SK-N-SH (cell line): ENCODE results near the gene TYROBP. TPM values are rescaled to one million over a fixed set of nuclear protein-coding genes. Genes with fewer than 3 reads are reported as not detected.
A peak's percentile ranks its signal among the peaks of the same experiment; 100 is the strongest.

Experiments
- CTCF ChIA-PET: fragments of 300-600, 350-600 bp; formaldehyde crosslinking; extraction: SDS; loops from one replicate; lab custom pipeline; 2021; lab: Yijun Ruan, JAX
- POLR2A ChIA-PET: fragments of 350-600 bp; sonication (Branson Sonifier 250); formaldehyde crosslinking; extraction: SDS; loops from one replicate; lab custom pipeline; 2020; ENCODE audit warnings: antibody characterized with exemption, inconsistent platforms; lab: Yijun Ruan, JAX
- DNase-seq: peaks from one replicate; pipeline ENCODE4 v3.0.0; 2012
- H2AFZ ChIP-seq: fragments of 200-600 bp; sonication (generic); 2 replicates; pipeline ENCODE4 v1.8.1; 2016; ENCODE audit warnings: antibody characterized with exemption, mild to moderate bottlenecking, low read depth
- H3F3A ChIP-seq: fragments of 200-600 bp; sonication (generic); replicated peaks from 2 replicates; pipeline ENCODE3; 2016; ENCODE audit warnings: antibody characterized with exemption, mild to moderate bottlenecking; ENCODE audit not compliant: insufficient read depth
- H3K27ac ChIP-seq, 2 experiments: fragments of 200-500 bp in 1 of 2; fragments of 200-600 bp in 1 of 2; sonication (Bioruptor generic) in 1 of 2; sonication (generic), shearing (Covaris generic) in 1 of 2; 2 replicates each; pipeline versions ENCODE4 v1.5.1 to v1.6.1; 2014 to 2016; ENCODE audit warnings: low read depth in 2 of 2, inconsistent platforms in 1 of 2, low read length in 1 of 2, mild to moderate bottlenecking in 1 of 2, mixed read lengths in 1 of 2
- H3K27me3 ChIP-seq: fragments of 200-600 bp; sonication (generic), shearing (Covaris generic); 2 replicates; pipeline ENCODE4 v1.6.1; 2016; ENCODE audit warnings: mixed run types; ENCODE audit not compliant: insufficient read depth
- H3K36me3 ChIP-seq, 2 experiments: fragments of 200-500 bp in 1 of 2; fragments of 200-600 bp in 1 of 2; sonication (Bioruptor generic) in 1 of 2; sonication (generic) in 1 of 2; replicated peaks in 1 of 2; 2 replicates each; pipeline versions ENCODE3 to v1.5.1; 2014 to 2016; ENCODE audit warnings: low read length in 1 of 2, mild to moderate bottlenecking in 1 of 2; ENCODE audit not compliant: insufficient read depth in 2 of 2, control insufficient read depth in 1 of 2
- H3K4me1 ChIP-seq, 2 experiments: fragments of 200-500 bp in 1 of 2; fragments of 200-600 bp in 1 of 2; sonication (Bioruptor generic) in 1 of 2; sonication (generic), shearing (Covaris generic) in 1 of 2; 2 replicates each; pipeline versions ENCODE4 v1.5.1 to v1.6.1; 2014 to 2016; ENCODE audit warnings: low read depth in 1 of 2, low read length in 1 of 2, mixed run types in 1 of 2; ENCODE audit not compliant: insufficient read depth in 2 of 2, control insufficient read depth in 1 of 2
- H3K4me2 ChIP-seq: fragments of 200-600 bp; sonication (generic), shearing (Covaris generic); 2 replicates; pipeline ENCODE4 v1.6.1; 2017; ENCODE audit warnings: mixed run types
- H3K4me3 ChIP-seq, 2 experiments: fragments of 200-500 bp in 1 of 2; fragments of 200-600 bp in 1 of 2; sonication (Bioruptor generic) in 1 of 2; sonication (generic), shearing (Covaris generic) in 1 of 2; 2 replicates each; pipeline versions ENCODE4 v1.5.1 to v1.8.1; 2014 to 2016; ENCODE audit warnings: low read depth in 2 of 2, inconsistent platforms in 1 of 2, low read length in 1 of 2, mild to moderate bottlenecking in 1 of 2, mixed read lengths in 1 of 2, moderate library complexity in 1 of 2
- H3K79me2 ChIP-seq: fragments of 200-600 bp; sonication (generic); 2 replicates; pipeline ENCODE4 v1.8.1; 2017; ENCODE audit warnings: mild to moderate bottlenecking; ENCODE audit not compliant: insufficient read depth
- H3K9ac ChIP-seq: fragments of 200-600 bp; sonication (generic); 2 replicates; pipeline ENCODE4 v1.6.1; 2017; ENCODE audit warnings: mixed run types
- H3K9me2 ChIP-seq: fragments of 200-600 bp; sonication (generic); 2 replicates; pipeline ENCODE4 v1.6.1; 2017; ENCODE audit warnings: mixed run types
- H3K9me3 ChIP-seq: fragments of 200-600 bp; sonication (generic); 2 replicates; pipeline ENCODE4 v1.6.1; 2017; ENCODE audit warnings: mixed run types, mild to moderate bottlenecking, moderate library complexity
- H4K20me1 ChIP-seq: fragments of 200-600 bp; sonication (generic); 2 replicates; pipeline ENCODE4 v1.6.1; 2017; ENCODE audit warnings: mild to moderate bottlenecking, mixed run types; ENCODE audit not compliant: insufficient read depth
- FOSL2 ChIP-seq: IDR thresholded peaks from 2 replicates; pipeline ENCODE4 v1.4.0; 2012; ENCODE audit warnings: low read depth, mild to moderate bottlenecking, moderate library complexity, borderline replicate concordance
- FOXJ3 ChIP-seq: sonication (generic); formaldehyde crosslinking; IDR thresholded peaks from 2 replicates; pipeline ENCODE4 v1.5.1; 2020; ENCODE audit warnings: mild to moderate bottlenecking, missing genetic modification reagents
- GABPA ChIP-seq: IDR thresholded peaks from 2 replicates; pipeline ENCODE4 v1.4.0; 2012; ENCODE audit warnings: low read depth, mild to moderate bottlenecking
- GATA2 ChIP-seq: sonication (generic); formaldehyde crosslinking; IDR thresholded peaks from 2 replicates; pipeline ENCODE4 v1.5.0; 2020; ENCODE audit warnings: mild to moderate bottlenecking, missing genetic modification reagents
- MEF2A ChIP-seq: IDR thresholded peaks from 2 replicates; pipeline ENCODE4 v1.4.0; 2012; ENCODE audit warnings: low read depth, borderline replicate concordance
- MXI1 ChIP-seq: IDR thresholded peaks from 2 replicates; pipeline ENCODE4 v1.6.1; 2012; ENCODE audit warnings: mild to moderate bottlenecking, low read depth, low read length, improper control_type of control experiment
- NRF1 ChIP-seq: IDR thresholded peaks from 2 replicates; pipeline ENCODE4 v1.6.1; 2012; ENCODE audit warnings: low read depth, mild to moderate bottlenecking, low read length
- RAD21 ChIP-seq: IDR thresholded peaks from 2 replicates; pipeline ENCODE4 v1.6.1; 2012; ENCODE audit warnings: mild to moderate bottlenecking, low read length
- SIN3A ChIP-seq: IDR thresholded peaks from 2 replicates; pipeline ENCODE4 v1.6.1; 2012; ENCODE audit warnings: low read depth, mild to moderate bottlenecking, low read length, moderate library complexity, borderline replicate concordance
- SMC3 ChIP-seq: IDR thresholded peaks from 2 replicates; pipeline ENCODE4 v1.6.1; 2012; ENCODE audit warnings: low read depth, low read length, improper control_type of control experiment
- TEAD4 ChIP-seq: IDR thresholded peaks from 2 replicates; pipeline ENCODE4 v1.4.0; 2012; ENCODE audit warnings: mild to moderate bottlenecking, borderline replicate concordance; ENCODE audit not compliant: insufficient read depth
- YY1 ChIP-seq: IDR thresholded peaks from 2 replicates; pipeline ENCODE4 v1.4.0; 2012; ENCODE audit warnings: low read depth, mild to moderate bottlenecking
- WGBS: methylation state at CpG from one replicate; pipeline ENCODE4 v1.1.6; 2017; ENCODE audit warnings: low lambda C conversion rate; 5-methylcytosine and 5-hydroxymethylcytosine counted together
- polyA plus RNA-seq, 3 experiments: library from polyadenylated mRNA; depleted of rRNA; stranded (reverse); fragments of >200 nt; gene quantifications; 2 replicates each; pipeline ENCODE4 v1.2.3, GENCODE V29; 2012
- TF ChIP-seq, protein P1 (sequence below): fragments of 150-350 bp; IDR thresholded peaks from 2 replicates; pipeline ENCODE4 v1.6.1; 2016; ENCODE audit warnings: mild to moderate bottlenecking, low read depth, low read length
- TF ChIP-seq, protein P2 (sequence below): IDR thresholded peaks from 2 replicates; pipeline ENCODE4 v1.6.1; 2012; ENCODE audit warnings: mild to moderate bottlenecking, low read depth, low read length, moderate library complexity
- TF ChIP-seq, protein P3 (sequence below): fragments of 200-600 bp; sonication (generic); IDR thresholded peaks from 2 replicates; pipeline ENCODE4 v1.6.1; 2017; ENCODE audit warnings: antibody characterized with exemption, mild to moderate bottlenecking, moderate library complexity
- TF ChIP-seq, protein P4 (sequence below): IDR thresholded peaks from 2 replicates; pipeline ENCODE4 v1.4.0; 2012; ENCODE audit warnings: low read depth
- TF ChIP-seq, protein P5 (sequence below): IDR thresholded peaks from 2 replicates; pipeline ENCODE4 v1.4.0; 2012; ENCODE audit warnings: low read depth, borderline replicate concordance
- TF ChIP-seq, protein P6 (sequence below): IDR thresholded peaks from 2 replicates; pipeline ENCODE4; 2012

Gene TYROBP
- polyA plus RNA-seq, 1 of the 3 experiments (the other 2 are of a cell fraction), result not detected

DNA sequence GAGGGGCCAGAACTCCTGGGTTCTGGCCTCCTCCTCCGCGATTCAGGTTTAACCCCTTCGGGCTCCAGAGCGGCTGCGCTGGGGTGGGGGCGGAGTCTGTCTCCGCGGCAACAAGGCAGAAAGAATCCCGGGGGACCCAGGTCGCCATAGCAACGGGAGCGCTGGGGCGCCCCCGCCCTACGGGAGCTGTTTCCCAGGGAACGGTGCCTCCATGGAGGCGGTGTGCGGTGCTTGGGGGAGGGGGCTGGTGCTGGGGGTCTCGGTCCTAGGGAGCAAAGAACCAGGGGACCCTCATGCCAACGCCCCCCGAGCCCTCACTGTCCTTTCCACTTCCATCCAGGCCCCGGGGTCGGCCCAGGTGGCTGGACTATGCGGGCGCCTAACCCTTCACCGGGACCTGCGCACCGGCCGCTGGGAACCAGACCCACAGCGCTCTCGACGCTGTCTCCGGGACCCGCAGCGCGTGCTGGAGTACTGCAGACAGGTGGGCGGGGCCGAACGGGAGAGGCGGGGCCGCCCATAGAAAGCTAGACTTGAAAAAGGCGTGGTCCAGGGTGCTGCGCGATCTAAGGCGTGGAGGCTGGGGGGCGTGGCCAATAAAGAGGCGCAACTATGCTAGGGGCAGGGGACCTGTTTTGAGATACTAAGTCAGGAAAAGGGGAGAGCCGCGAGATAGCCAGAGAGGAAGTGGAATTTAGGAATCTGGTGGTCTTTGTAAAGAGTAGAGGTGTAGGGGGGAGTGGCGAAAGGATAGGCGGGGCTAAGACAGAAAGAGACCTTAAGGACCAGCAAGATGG is 38.6 kb downstream of the TYROBP start:
- H3K9ac ChIP-seq, result no peak overlapping the region
- POLR2A ChIA-PET, result interaction anchor here (0.9 to 1.4 kb wide), 6 partner anchors 13 to 129 kb away, joined by 3 to 6 read pairs (median 4); partner anchors contain the start of gene KIRREL2

More for the DNA sequence above, 38.6 kb downstream of the TYROBP start:
- H3K9me3 ChIP-seq, result no peaks in the 10 kb centered on the region
- peak overlapping the region; percentile 96 for H3K4me2 ChIP-seq
- H3K79me2 ChIP-seq, result no peaks in the 10 kb centered on the region
- no peaks in the 10 kb centered on the region for H3K36me3 ChIP-seq
- H3K9me2 ChIP-seq, result no peaks in the 10 kb centered on the region
- no peaks in the 10 kb centered on the region for H3K27me3 ChIP-seq
- H2AFZ ChIP-seq, result peak overlapping the region; percentile 76; the same call in 1 of the 2 replicates
- CTCF ChIA-PET, result interaction anchor here (0.6 to 4.2 kb wide), 9 partner anchors 8 to 139 kb away, joined by 3 to 18 read pairs (median 4); partner anchors contain the start of genes NFKBID and NPHS1
- no peaks in the 10 kb centered on the region for H3F3A ChIP-seq
- peaks cover 7 to 11% of the 10 kb centered on the region in 2 experiments; a peak in 2 of 4 replicates for H3K4me1 ChIP-seq
- TF ChIP-seq FOSL2, result no peak
- TF ChIP-seq MXI1, result peak; percentile 96
- TF ChIP-seq, protein P1, sequence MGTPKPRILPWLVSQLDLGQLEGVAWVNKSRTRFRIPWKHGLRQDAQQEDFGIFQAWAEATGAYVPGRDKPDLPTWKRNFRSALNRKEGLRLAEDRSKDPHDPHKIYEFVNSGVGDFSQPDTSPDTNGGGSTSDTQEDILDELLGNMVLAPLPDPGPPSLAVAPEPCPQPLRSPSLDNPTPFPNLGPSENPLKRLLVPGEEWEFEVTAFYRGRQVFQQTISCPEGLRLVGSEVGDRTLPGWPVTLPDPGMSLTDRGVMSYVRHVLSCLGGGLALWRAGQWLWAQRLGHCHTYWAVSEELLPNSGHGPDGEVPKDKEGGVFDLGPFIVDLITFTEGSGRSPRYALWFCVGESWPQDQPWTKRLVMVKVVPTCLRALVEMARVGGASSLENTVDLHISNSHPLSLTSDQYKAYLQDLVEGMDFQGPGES, result no peak
- TF ChIP-seq RAD21, result no peak
- 0 out of 2 replicates have a peak, but pooled peaks have one; percentile 44 for TF ChIP-seq SIN3A
- no peak for TF ChIP-seq MEF2A
- TF ChIP-seq, protein P2, sequence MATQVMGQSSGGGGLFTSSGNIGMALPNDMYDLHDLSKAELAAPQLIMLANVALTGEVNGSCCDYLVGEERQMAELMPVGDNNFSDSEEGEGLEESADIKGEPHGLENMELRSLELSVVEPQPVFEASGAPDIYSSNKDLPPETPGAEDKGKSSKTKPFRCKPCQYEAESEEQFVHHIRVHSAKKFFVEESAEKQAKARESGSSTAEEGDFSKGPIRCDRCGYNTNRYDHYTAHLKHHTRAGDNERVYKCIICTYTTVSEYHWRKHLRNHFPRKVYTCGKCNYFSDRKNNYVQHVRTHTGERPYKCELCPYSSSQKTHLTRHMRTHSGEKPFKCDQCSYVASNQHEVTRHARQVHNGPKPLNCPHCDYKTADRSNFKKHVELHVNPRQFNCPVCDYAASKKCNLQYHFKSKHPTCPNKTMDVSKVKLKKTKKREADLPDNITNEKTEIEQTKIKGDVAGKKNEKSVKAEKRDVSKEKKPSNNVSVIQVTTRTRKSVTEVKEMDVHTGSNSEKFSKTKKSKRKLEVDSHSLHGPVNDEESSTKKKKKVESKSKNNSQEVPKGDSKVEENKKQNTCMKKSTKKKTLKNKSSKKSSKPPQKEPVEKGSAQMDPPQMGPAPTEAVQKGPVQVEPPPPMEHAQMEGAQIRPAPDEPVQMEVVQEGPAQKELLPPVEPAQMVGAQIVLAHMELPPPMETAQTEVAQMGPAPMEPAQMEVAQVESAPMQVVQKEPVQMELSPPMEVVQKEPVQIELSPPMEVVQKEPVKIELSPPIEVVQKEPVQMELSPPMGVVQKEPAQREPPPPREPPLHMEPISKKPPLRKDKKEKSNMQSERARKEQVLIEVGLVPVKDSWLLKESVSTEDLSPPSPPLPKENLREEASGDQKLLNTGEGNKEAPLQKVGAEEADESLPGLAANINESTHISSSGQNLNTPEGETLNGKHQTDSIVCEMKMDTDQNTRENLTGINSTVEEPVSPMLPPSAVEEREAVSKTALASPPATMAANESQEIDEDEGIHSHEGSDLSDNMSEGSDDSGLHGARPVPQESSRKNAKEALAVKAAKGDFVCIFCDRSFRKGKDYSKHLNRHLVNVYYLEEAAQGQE, result no peak
- peak; percentile 39; the same call in 1 of the 2 replicates for TF ChIP-seq NRF1
- TF ChIP-seq, protein P3, sequence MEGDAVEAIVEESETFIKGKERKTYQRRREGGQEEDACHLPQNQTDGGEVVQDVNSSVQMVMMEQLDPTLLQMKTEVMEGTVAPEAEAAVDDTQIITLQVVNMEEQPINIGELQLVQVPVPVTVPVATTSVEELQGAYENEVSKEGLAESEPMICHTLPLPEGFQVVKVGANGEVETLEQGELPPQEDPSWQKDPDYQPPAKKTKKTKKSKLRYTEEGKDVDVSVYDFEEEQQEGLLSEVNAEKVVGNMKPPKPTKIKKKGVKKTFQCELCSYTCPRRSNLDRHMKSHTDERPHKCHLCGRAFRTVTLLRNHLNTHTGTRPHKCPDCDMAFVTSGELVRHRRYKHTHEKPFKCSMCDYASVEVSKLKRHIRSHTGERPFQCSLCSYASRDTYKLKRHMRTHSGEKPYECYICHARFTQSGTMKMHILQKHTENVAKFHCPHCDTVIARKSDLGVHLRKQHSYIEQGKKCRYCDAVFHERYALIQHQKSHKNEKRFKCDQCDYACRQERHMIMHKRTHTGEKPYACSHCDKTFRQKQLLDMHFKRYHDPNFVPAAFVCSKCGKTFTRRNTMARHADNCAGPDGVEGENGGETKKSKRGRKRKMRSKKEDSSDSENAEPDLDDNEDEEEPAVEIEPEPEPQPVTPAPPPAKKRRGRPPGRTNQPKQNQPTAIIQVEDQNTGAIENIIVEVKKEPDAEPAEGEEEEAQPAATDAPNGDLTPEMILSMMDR, result no peak
- no peak for TF ChIP-seq GABPA
- no peak for TF ChIP-seq TEAD4
- TF ChIP-seq, protein P4, sequence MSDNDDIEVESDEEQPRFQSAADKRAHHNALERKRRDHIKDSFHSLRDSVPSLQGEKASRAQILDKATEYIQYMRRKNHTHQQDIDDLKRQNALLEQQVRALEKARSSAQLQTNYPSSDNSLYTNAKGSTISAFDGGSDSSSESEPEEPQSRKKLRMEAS, result peak; percentile 94
- TF ChIP-seq, protein P5, sequence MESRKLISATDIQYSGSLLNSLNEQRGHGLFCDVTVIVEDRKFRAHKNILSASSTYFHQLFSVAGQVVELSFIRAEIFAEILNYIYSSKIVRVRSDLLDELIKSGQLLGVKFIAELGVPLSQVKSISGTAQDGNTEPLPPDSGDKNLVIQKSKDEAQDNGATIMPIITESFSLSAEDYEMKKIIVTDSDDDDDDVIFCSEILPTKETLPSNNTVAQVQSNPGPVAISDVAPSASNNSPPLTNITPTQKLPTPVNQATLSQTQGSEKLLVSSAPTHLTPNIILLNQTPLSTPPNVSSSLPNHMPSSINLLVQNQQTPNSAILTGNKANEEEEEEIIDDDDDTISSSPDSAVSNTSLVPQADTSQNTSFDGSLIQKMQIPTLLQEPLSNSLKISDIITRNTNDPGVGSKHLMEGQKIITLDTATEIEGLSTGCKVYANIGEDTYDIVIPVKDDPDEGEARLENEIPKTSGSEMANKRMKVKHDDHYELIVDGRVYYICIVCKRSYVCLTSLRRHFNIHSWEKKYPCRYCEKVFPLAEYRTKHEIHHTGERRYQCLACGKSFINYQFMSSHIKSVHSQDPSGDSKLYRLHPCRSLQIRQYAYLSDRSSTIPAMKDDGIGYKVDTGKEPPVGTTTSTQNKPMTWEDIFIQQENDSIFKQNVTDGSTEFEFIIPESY, result no peak
- TF ChIP-seq SMC3, result no peak
- TF ChIP-seq YY1, result no peak
- TF ChIP-seq GATA2 (CRISPR knock-in tag), result no peak
- TF ChIP-seq, protein P6, sequence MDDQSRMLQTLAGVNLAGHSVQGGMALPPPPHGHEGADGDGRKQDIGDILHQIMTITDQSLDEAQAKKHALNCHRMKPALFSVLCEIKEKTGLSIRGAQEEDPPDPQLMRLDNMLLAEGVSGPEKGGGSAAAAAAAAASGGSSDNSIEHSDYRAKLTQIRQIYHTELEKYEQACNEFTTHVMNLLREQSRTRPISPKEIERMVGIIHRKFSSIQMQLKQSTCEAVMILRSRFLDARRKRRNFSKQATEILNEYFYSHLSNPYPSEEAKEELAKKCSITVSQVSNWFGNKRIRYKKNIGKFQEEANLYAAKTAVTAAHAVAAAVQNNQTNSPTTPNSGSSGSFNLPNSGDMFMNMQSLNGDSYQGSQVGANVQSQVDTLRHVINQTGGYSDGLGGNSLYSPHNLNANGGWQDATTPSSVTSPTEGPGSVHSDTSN, result no peak
- TF ChIP-seq FOXJ3 (CRISPR knock-in tag), result no peak
- peak overlapping the region; percentile 52 to 60 for H3K4me3 ChIP-seq
- H3K27ac ChIP-seq, result peak overlapping the region in 1 of 2 experiments; percentile 75; a peak in 2 of 4 replicates
- WGBS, result under 1% methylated on average over 34 of the region's 51 CpGs
- no peaks in the 10 kb centered on the region for H4K20me1 ChIP-seq
- DNase-seq, result peak; percentile 89
